Measurements from ENCODE around the gene CCDC152. TPM values are rescaled to one million over a fixed set of nuclear protein-coding genes. Genes with fewer than 3 reads are reported as not detected.

CCDC152 gene, protein sequence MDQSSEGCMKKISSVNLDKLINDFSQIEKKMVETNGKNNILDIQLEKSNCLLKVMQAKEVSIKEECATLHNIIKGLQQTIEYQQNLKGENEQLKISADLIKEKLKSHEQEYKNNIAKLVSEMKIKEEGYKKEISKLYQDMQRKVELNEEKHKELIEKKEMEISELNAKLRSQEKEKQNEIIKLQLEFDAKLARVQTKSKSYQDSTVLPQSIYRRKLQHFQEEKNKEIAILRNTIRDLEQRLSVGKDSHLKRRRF
- under 1 TPM; 0.40 to 0.66 (median 0.47) TPM for total RNA-seq

DNA sequence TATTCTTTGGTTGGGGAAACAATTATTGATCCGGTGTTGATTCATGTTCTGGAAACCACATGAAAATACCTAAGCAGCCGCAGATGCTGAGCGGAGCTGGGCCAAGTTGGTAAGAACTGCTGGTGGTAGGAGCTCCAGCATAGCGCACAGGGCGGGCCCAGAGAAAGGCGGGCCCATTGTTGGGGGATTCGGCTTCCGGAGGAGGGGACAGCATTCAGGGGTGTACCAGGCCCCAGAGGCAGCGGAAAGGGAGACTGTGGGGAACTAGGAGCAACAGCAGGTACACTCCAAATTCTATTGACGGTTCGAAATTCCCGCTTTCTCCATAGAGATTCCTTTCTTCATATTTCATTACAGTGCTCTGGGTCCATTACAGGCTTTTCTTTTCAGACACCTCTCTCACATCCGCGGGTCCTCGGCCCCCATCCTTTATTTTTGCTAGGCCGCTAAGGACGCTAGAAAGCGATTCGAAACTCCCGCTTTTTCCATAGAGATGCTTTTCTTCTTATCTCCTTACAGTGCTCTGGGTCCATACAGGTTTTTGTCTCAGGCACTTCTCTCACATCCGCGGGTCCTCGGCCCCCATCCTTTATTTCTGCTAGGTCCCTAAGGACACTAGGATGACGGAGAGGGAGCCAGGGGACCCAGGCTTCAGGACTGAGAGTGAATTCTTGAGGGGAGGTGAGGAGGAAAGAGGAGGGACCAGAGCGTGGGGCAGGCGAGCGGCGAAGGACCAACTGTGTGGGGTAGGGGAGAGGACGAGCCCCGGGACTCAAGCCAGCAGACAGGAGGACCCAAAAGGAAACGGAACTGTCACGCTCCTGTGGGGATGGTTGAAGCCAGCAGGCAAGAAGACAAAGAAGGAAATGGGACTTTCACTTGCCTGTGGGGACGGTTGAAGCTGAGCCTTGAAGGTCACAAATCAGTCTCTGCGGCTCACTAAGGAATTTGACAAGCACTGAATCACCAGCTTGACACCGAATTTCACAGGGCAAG is at the start of gene CCDC152:
CCDC152 (plus strand) TSS at position 213 of the 996 bp plus-strand sequence. CDS start 2,304 bp downstream, outside the sequence.
- no peak for DNase-seq (ENCODE audit: extremely low spot score)
- TF ChIP-seq POLR2AphosphoS5 (IDR thresholded peaks at IDR 0.05) (no peak), POLR2A (IDR thresholded peaks at IDR 0.05; ENCODE audit: low read depth) (no peak), EP300 (IDR thresholded peaks at IDR 0.05) (no peak), CTCF (IDR thresholded peaks at IDR 0.05) (no peak)
- no peaks in the 10 kb centered on the region for H3K36me3 ChIP-seq
- peaks cover 0 to 10% (median 2%) of the 10 kb centered on the region in 4 donors for H3K4me1 ChIP-seq
- intact Hi-C loops (cut with DNase I): no loop called here
- no peaks in the 10 kb centered on the region for H3K9me3 ChIP-seq
- WGBS: 42% methylated on average over 35 of the region's 35 CpGs
- H3K4me3 ChIP-seq: peak within 1 kb of the TSS; percentile 26 to 38 (median 32)
- H3K27ac ChIP-seq (replicated peaks in 1 of 4): no peak within 1 kb of the TSS
- peaks cover 0 to 5% (median 0%) of the 10 kb centered on the region in 4 donors for H3K27me3 ChIP-seq

GRCh38 chr5:42715785-42716184 is 40.8 kb upstream of the CCDC152 start:
- Histone ChIP-seq H3K27ac (replicated peaks in 1 of 4) (no peak overlapping the region), H3K4me1 (no peaks in the 10 kb centered on the region), H3K36me3 (peaks cover 4 to 14% (median 9%) of the 10 kb centered on the region in 4 donors), H3K27me3 (no peaks in the 10 kb centered on the region), H3K9me3 (no peaks in the 10 kb centered on the region), H3K4me3 (no peak overlapping the region)
- TF ChIP-seq POLR2AphosphoS5 (IDR thresholded peaks at IDR 0.05) (no peak), POLR2A (IDR thresholded peaks at IDR 0.05; ENCODE audit: low read depth) (no peak), CTCF (IDR thresholded peaks at IDR 0.05) (no peak), EP300 (IDR thresholded peaks at IDR 0.05) (no peak)
- intact Hi-C loops (cut with DNase I): no loop called here
- WGBS: 86% methylated on average over 3 of the region's 3 CpGs
- no peak for DNase-seq (ENCODE audit: extremely low spot score)

- WGBS: 65% methylated on average over 4 of the region's 4 CpGs
- no peaks in the 10 kb centered on the region for H3K27me3 ChIP-seq
Observed at GRCh38 chr5:42718591-42718990, 38.0 kb upstream of the CCDC152 start.

GRCh38 chr5:42719034-42719433 is 37.6 kb upstream of the CCDC152 start:
- no peak overlapping the region for H3K4me3 ChIP-seq
- TF ChIP-seq EP300 (IDR thresholded peaks at IDR 0.05): no peak
- TF ChIP-seq CTCF (IDR thresholded peaks at IDR 0.05): no peak
- no peak for TF ChIP-seq POLR2AphosphoS5 (IDR thresholded peaks at IDR 0.05)
- no peak for TF ChIP-seq POLR2A (IDR thresholded peaks at IDR 0.05; ENCODE audit: low read depth)
- no peak overlapping the region for H3K27ac ChIP-seq (replicated peaks in 1 of 4)
- WGBS: 71% methylated on average over 2 of the region's 2 CpGs
- no peak for DNase-seq (ENCODE audit: extremely low spot score)
- H3K4me1 ChIP-seq: no peaks in the 10 kb centered on the region
- intact Hi-C loops (cut with DNase I): no loop called here
- H3K27me3 ChIP-seq: no peaks in the 10 kb centered on the region
- H3K36me3 ChIP-seq: peaks cover 4 to 17% (median 9%) of the 10 kb centered on the region in 4 donors
- H3K9me3 ChIP-seq: no peaks in the 10 kb centered on the region

More at GRCh38 chr5:42718591-42718990, 38.0 kb upstream of the CCDC152 start:
- intact Hi-C loops (cut with DNase I): no loop called here
- Histone ChIP-seq H3K4me1 (no peaks in the 10 kb centered on the region), H3K27ac (replicated peaks in 1 of 4) (no peak overlapping the region), H3K4me3 (no peak overlapping the region), H3K9me3 (no peaks in the 10 kb centered on the region), H3K36me3 (peaks cover 4 to 17% (median 9%) of the 10 kb centered on the region in 4 donors)
- TF ChIP-seq POLR2AphosphoS5 (IDR thresholded peaks at IDR 0.05) (no peak), CTCF (IDR thresholded peaks at IDR 0.05) (no peak), POLR2A (IDR thresholded peaks at IDR 0.05; ENCODE audit: low read depth) (no peak), EP300 (IDR thresholded peaks at IDR 0.05) (no peak)
- DNase-seq (ENCODE audit: extremely low spot score): no peak

All from esophagus muscularis mucosa (tissue), 4 donors.